ENCODE results near the gene MLNR. TPM values are rescaled to one million over a fixed set of nuclear protein-coding genes. Genes with fewer than 3 reads are reported as not detected.

The MLNR gene
- total RNA-seq (not detected), polyA plus RNA-seq (ENCODE audit: insufficient read length in 2 of 2) (under 1 TPM in 1 of 2 donors, not detected in 1; 0.21 TPM)
- long read RNA-seq, donor 1, result 0 reads
- long read RNA-seq, donor 2, result 0 reads
- long read RNA-seq, donor 3, result 0 reads
- long read RNA-seq, donor 4, result 0 reads

- H3K9me3 ChIP-seq (ENCODE audit: control insufficient read depth, insufficient read depth, low read length), result no peaks in the 10 kb centered on the region
- DNase-seq (ENCODE audit: low read depth in 4 of 6, low spot score in 6 of 6), result peak in 2 of 6 donors; percentile 10 to 43
- H3K4me3 ChIP-seq (ENCODE audit: low read depth, low read length), result peak within 1 kb of the TSS; percentile 12
- no peaks in the 10 kb centered on the region for H3K36me3 ChIP-seq (ENCODE audit: control insufficient read depth, insufficient read depth, low read length)
- WGBS (ENCODE audit: insufficient coverage), result 1% methylated on average over 111 of the region's 111 CpGs
- no peak within 1 kb of the TSS for H3K27ac ChIP-seq (ENCODE audit: low read depth, low read length)
- H3K27me3 ChIP-seq (ENCODE audit: control insufficient read depth, insufficient read depth, low read length), result peaks cover 64% of the 10 kb centered on the region
- peaks cover 18% of the 10 kb centered on the region for H3K4me1 ChIP-seq (ENCODE audit: control insufficient read depth, insufficient read depth, low read length)
These were observed at the start of gene MLNR for GRCh38 chr13:49220036-49220855. MLNR (plus strand) TSS chr13:49220338; CDS start chr13:49220338, 0 bp downstream.

- no peak for DNase-seq (ENCODE audit: low read depth in 4 of 6, low spot score in 6 of 6)
- H3K4me1 ChIP-seq (ENCODE audit: control insufficient read depth, insufficient read depth, low read length), result no peaks in the 10 kb centered on the region
- H3K27ac ChIP-seq (ENCODE audit: low read depth, low read length), result no peak overlapping the region
- no peak overlapping the region for H3K4me3 ChIP-seq (ENCODE audit: low read depth, low read length)
- H3K36me3 ChIP-seq (ENCODE audit: control insufficient read depth, insufficient read depth, low read length), result peaks cover 3% of the 10 kb centered on the region
- H3K9me3 ChIP-seq (ENCODE audit: control insufficient read depth, insufficient read depth, low read length), result no peaks in the 10 kb centered on the region
- H3K27me3 ChIP-seq (ENCODE audit: control insufficient read depth, insufficient read depth, low read length), result no peaks in the 10 kb centered on the region
These were observed 48.8 kb upstream of the MLNR start for GRCh38 chr13:49171359-49171758.

- Histone ChIP-seq H3K4me3 (ENCODE audit: low read depth, low read length) (no peak overlapping the region), H3K9me3 (ENCODE audit: control insufficient read depth, insufficient read depth, low read length) (no peaks in the 10 kb centered on the region), H3K27me3 (ENCODE audit: control insufficient read depth, insufficient read depth, low read length) (no peaks in the 10 kb centered on the region), H3K4me1 (ENCODE audit: control insufficient read depth, insufficient read depth, low read length) (no peaks in the 10 kb centered on the region), H3K36me3 (ENCODE audit: control insufficient read depth, insufficient read depth, low read length) (peaks cover 15% of the 10 kb centered on the region), H3K27ac (ENCODE audit: low read depth, low read length) (no peak overlapping the region)
- DNase-seq (ENCODE audit: low read depth in 4 of 6, low spot score in 6 of 6), result no peak
- WGBS (ENCODE audit: insufficient coverage), result 76% methylated on average over 1 of the region's 1 CpG
These were observed 36.3 kb upstream of the MLNR start for GRCh38 chr13:49183672-49184325.

- Histone ChIP-seq H3K27me3 (ENCODE audit: control insufficient read depth, insufficient read depth, low read length) (no peaks in the 10 kb centered on the region), H3K4me1 (ENCODE audit: control insufficient read depth, insufficient read depth, low read length) (no peaks in the 10 kb centered on the region), H3K36me3 (ENCODE audit: control insufficient read depth, insufficient read depth, low read length) (peaks cover 18% of the 10 kb centered on the region), H3K9me3 (ENCODE audit: control insufficient read depth, insufficient read depth, low read length) (no peaks in the 10 kb centered on the region), H3K4me3 (ENCODE audit: low read depth, low read length) (no peak overlapping the region), H3K27ac (ENCODE audit: low read depth, low read length) (no peak overlapping the region)
- WGBS (ENCODE audit: insufficient coverage), result 83% methylated on average over 1 of the region's 4 CpGs
- DNase-seq (ENCODE audit: low read depth in 4 of 6, low spot score in 6 of 6), result no peak
These were observed 35.5 kb upstream of the MLNR start for GRCh38 chr13:49184621-49185020.

- no peak for DNase-seq (ENCODE audit: low read depth in 4 of 6, low spot score in 6 of 6)
These were observed 34.9 kb upstream of the MLNR start for GRCh38 chr13:49185264-49185663.

GRCh38 chr13:49190901-49191300 is 29.2 kb upstream of the MLNR start:
- H3K4me1 ChIP-seq (ENCODE audit: control insufficient read depth, insufficient read depth, low read length), result no peaks in the 10 kb centered on the region
- no peaks in the 10 kb centered on the region for H3K27me3 ChIP-seq (ENCODE audit: control insufficient read depth, insufficient read depth, low read length)
- H3K9me3 ChIP-seq (ENCODE audit: control insufficient read depth, insufficient read depth, low read length), result no peaks in the 10 kb centered on the region
- no peak overlapping the region for H3K4me3 ChIP-seq (ENCODE audit: low read depth, low read length)
- H3K27ac ChIP-seq (ENCODE audit: low read depth, low read length), result no peak overlapping the region
- WGBS (ENCODE audit: insufficient coverage), result no CpG with 5 or more reads among the region's 2 CpGs
- DNase-seq (ENCODE audit: low read depth in 4 of 6, low spot score in 6 of 6), result no peak
- peaks cover 36% of the 10 kb centered on the region for H3K36me3 ChIP-seq (ENCODE audit: control insufficient read depth, insufficient read depth, low read length)

More at GRCh38 chr13:49185264-49185663, 34.9 kb upstream of the MLNR start:
- Histone ChIP-seq H3K4me3 (ENCODE audit: low read depth, low read length) (no peak overlapping the region), H3K36me3 (ENCODE audit: control insufficient read depth, insufficient read depth, low read length) (peaks cover 22% of the 10 kb centered on the region), H3K27ac (ENCODE audit: low read depth, low read length) (no peak overlapping the region), H3K9me3 (ENCODE audit: control insufficient read depth, insufficient read depth, low read length) (no peaks in the 10 kb centered on the region), H3K4me1 (ENCODE audit: control insufficient read depth, insufficient read depth, low read length) (no peaks in the 10 kb centered on the region), H3K27me3 (ENCODE audit: control insufficient read depth, insufficient read depth, low read length) (no peaks in the 10 kb centered on the region)
- no CpG with 5 or more reads among the region's 1 CpG for WGBS (ENCODE audit: insufficient coverage)

GRCh38 chr13:49206641-49207040 is 13.5 kb upstream of the MLNR start:
- Histone ChIP-seq H3K9me3 (ENCODE audit: control insufficient read depth, insufficient read depth, low read length) (no peaks in the 10 kb centered on the region), H3K4me3 (ENCODE audit: low read depth, low read length) (no peak overlapping the region), H3K4me1 (ENCODE audit: control insufficient read depth, insufficient read depth, low read length) (no peaks in the 10 kb centered on the region), H3K27me3 (ENCODE audit: control insufficient read depth, insufficient read depth, low read length) (no peaks in the 10 kb centered on the region), H3K27ac (ENCODE audit: low read depth, low read length) (no peak overlapping the region), H3K36me3 (ENCODE audit: control insufficient read depth, insufficient read depth, low read length) (peaks cover 7% of the 10 kb centered on the region)
- no CpG with 5 or more reads among the region's 3 CpGs for WGBS (ENCODE audit: insufficient coverage)
- DNase-seq (ENCODE audit: low read depth in 4 of 6, low spot score in 6 of 6), result no peak

- peaks cover 3% of the 10 kb centered on the region for H3K36me3 ChIP-seq (ENCODE audit: control insufficient read depth, insufficient read depth, low read length)
- WGBS (ENCODE audit: insufficient coverage), result no CpG with 5 or more reads among the region's 4 CpGs
These were observed 11.5 kb upstream of the MLNR start for GRCh38 chr13:49208619-49209018.

GRCh38 chr13:49210114-49210513 is 10.0 kb upstream of the MLNR start:
- H3K36me3 ChIP-seq (ENCODE audit: control insufficient read depth, insufficient read depth, low read length), result peaks cover 3% of the 10 kb centered on the region
- no peak for DNase-seq (ENCODE audit: low read depth in 4 of 6, low spot score in 6 of 6)
- no peak overlapping the region for H3K27ac ChIP-seq (ENCODE audit: low read depth, low read length)
- H3K9me3 ChIP-seq (ENCODE audit: control insufficient read depth, insufficient read depth, low read length), result no peaks in the 10 kb centered on the region
- H3K4me3 ChIP-seq (ENCODE audit: low read depth, low read length), result no peak overlapping the region
- H3K27me3 ChIP-seq (ENCODE audit: control insufficient read depth, insufficient read depth, low read length), result no peaks in the 10 kb centered on the region
- WGBS (ENCODE audit: insufficient coverage), result no CpG with 5 or more reads among the region's 1 CpG
- H3K4me1 ChIP-seq (ENCODE audit: control insufficient read depth, insufficient read depth, low read length), result peaks cover 5% of the 10 kb centered on the region

More at GRCh38 chr13:49208619-49209018, 11.5 kb upstream of the MLNR start:
- no peaks in the 10 kb centered on the region for H3K4me1 ChIP-seq (ENCODE audit: control insufficient read depth, insufficient read depth, low read length)
- no peak overlapping the region for H3K27ac ChIP-seq (ENCODE audit: low read depth, low read length)
- H3K9me3 ChIP-seq (ENCODE audit: control insufficient read depth, insufficient read depth, low read length), result no peaks in the 10 kb centered on the region
- no peak overlapping the region for H3K4me3 ChIP-seq (ENCODE audit: low read depth, low read length)
- no peaks in the 10 kb centered on the region for H3K27me3 ChIP-seq (ENCODE audit: control insufficient read depth, insufficient read depth, low read length)
- DNase-seq (ENCODE audit: low read depth in 4 of 6, low spot score in 6 of 6), result no peak

Measured in spinal cord (tissue), 10 donors.